H1 (cell line): Measurements from ENCODE around the gene RFX1. TPM values are rescaled to one million over a fixed set of nuclear protein-coding genes. Genes with fewer than 3 reads are reported as not detected.

Experiments used
- CTCF ChIA-PET: fragments of 300-600 bp; sonication (Branson Sonifier 250); formaldehyde crosslinking; loops from one replicate; lab custom pipeline; 2021; ENCODE audit not compliant: partially characterized antibody; lab: Charles Lee
- POLR2A ChIA-PET: fragments of 300-600 bp; sonication (Branson Sonifier 250); formaldehyde crosslinking; loops from one replicate; lab custom pipeline; 2021; ENCODE audit warnings: inconsistent platforms; ENCODE audit not compliant: partially characterized antibody; lab: Charles Lee
- DNase-seq, 2 experiments: peaks; one replicate each; pipeline versions ENCODE4 v3.0.0 to v3.0.0-alpha.2; 2010 to 2022; ENCODE audit warnings: low spot score in 2 of 2, low read depth in 1 of 2, mixed read lengths in 1 of 2
- FAIRE-seq: peaks from 2 replicates; lab custom pipeline; 2011; peaks lifted over from hg19 to GRCh38; lab: Jason Lieb, UNC
- H2AFZ ChIP-seq: 2 replicates; pipeline ENCODE4 v1.8.1; 2012; ENCODE audit warnings: low read length, inconsistent platforms
- H2AK5ac ChIP-seq: 2 replicates; pipeline ENCODE4 v1.6.1; 2013; ENCODE audit warnings: low read depth, low read length
- H2BK120ac ChIP-seq: replicated peaks from 2 replicates; pipeline ENCODE3; 2013; ENCODE audit warnings: low read depth, low read length, inconsistent platforms
- H2BK12ac ChIP-seq: 2 replicates; pipeline ENCODE4 v1.6.1; 2013; ENCODE audit warnings: low read depth, low read length
- H2BK15ac ChIP-seq: 2 replicates; pipeline ENCODE4 v1.6.1; 2013; ENCODE audit warnings: low read length
- H2BK20ac ChIP-seq: 2 replicates; pipeline ENCODE4 v1.6.1; 2013; ENCODE audit warnings: low read length
- H2BK5ac ChIP-seq: 2 replicates; pipeline ENCODE4 v1.6.1; 2013; ENCODE audit warnings: low read depth, low read length
- H3K14ac ChIP-seq: 2 replicates; pipeline ENCODE4 v1.6.1; 2013; ENCODE audit warnings: inconsistent platforms; ENCODE audit not compliant: insufficient read length
- H3K18ac ChIP-seq: 2 replicates; pipeline ENCODE4 v1.6.1; 2013; ENCODE audit warnings: low read length; ENCODE audit errors: extremely low read depth
- H3K23ac ChIP-seq: 2 replicates; pipeline ENCODE4 v1.6.1; 2013; ENCODE audit warnings: inconsistent platforms; ENCODE audit not compliant: insufficient read length
- H3K23me2 ChIP-seq: 2 replicates; pipeline ENCODE4 v1.6.1; 2013; ENCODE audit warnings: low read depth, low read length
- H3K27ac ChIP-seq: 2 replicates; pipeline ENCODE4 v1.6.1; 2011; ENCODE audit warnings: low read depth, low read length, inconsistent platforms
- H3K27me3 ChIP-seq, 4 experiments: replicated peaks in 1 of 4; 1 replicate in 1 of 4; 2 replicates in 3 of 4; pipeline versions ENCODE4 v1.6.1 to v1.8.1; 2011 to 2013; ENCODE audit warnings: low read length in 3 of 4, mild to moderate bottlenecking in 3 of 4, inconsistent platforms in 2 of 4, mixed read lengths in 2 of 4, moderate library complexity in 1 of 4; ENCODE audit not compliant: control insufficient read depth in 3 of 4, insufficient read depth in 3 of 4; ENCODE audit errors: extremely low read depth in 1 of 4
- H3K36me3 ChIP-seq, 4 experiments: 2 replicates each; pipeline versions ENCODE4 v1.6.1 to v1.8.1; 2011 to 2013; ENCODE audit warnings: mild to moderate bottlenecking in 4 of 4, low read length in 3 of 4, moderate library complexity in 2 of 4, control low read depth in 1 of 4, inconsistent platforms in 1 of 4; ENCODE audit not compliant: insufficient read depth in 4 of 4, control insufficient read depth in 2 of 4
- H3K4ac ChIP-seq: replicated peaks from 2 replicates; pipeline ENCODE3; 2013; ENCODE audit warnings: low read length, low read depth, mixed read lengths, inconsistent platforms; ENCODE audit not compliant: insufficient read length
- H3K4me1 ChIP-seq, 4 experiments: replicated peaks in 1 of 4; 1 replicate in 1 of 4; 2 replicates in 3 of 4; pipeline versions ENCODE4 v1.6.1 to v1.8.1; 2011 to 2013; ENCODE audit warnings: low read length in 3 of 4, inconsistent platforms in 2 of 4, mixed read lengths in 1 of 4; ENCODE audit not compliant: insufficient read depth in 4 of 4, control insufficient read depth in 3 of 4
- H3K4me2 ChIP-seq, 2 experiments: 2 replicates each; pipeline versions ENCODE4 v1.6.1 to v1.8.1; 2011 to 2013; ENCODE audit warnings: low read depth in 2 of 2, low read length in 2 of 2, control low read depth in 1 of 2, inconsistent platforms in 1 of 2, mild to moderate bottlenecking in 1 of 2; ENCODE audit not compliant: insufficient read depth in 1 of 2
- H3K4me3 ChIP-seq, 4 experiments: fragments of 200-600, 300-600 bp in 1 of 4; sonication (generic), shearing (Covaris generic), sonication (Bioruptor Twin) in 1 of 4; 2 replicates each; pipeline versions ENCODE4 v1.5.1 to v1.8.1; 2011 to 2016; ENCODE audit warnings: low read length in 4 of 4, low read depth in 3 of 4, control low read depth in 2 of 4, inconsistent platforms in 2 of 4, mild to moderate bottlenecking in 2 of 4, mixed read lengths in 1 of 4, moderate library complexity in 1 of 4; ENCODE audit not compliant: insufficient read depth in 2 of 4; ENCODE audit errors: extremely low read depth in 1 of 4
- H3K56ac ChIP-seq: replicated peaks from 2 replicates; pipeline ENCODE3; 2013; ENCODE audit warnings: low read depth, mild to moderate bottlenecking, mixed read lengths, low read length, inconsistent platforms; ENCODE audit not compliant: insufficient read length
- H3K79me1 ChIP-seq: 2 replicates; pipeline ENCODE4 v1.6.1; 2013; ENCODE audit warnings: low read depth, low read length, control low read depth
- H3K79me2 ChIP-seq, 2 experiments: 2 replicates each; pipeline versions ENCODE4 v1.6.1 to v1.8.1; 2012 to 2013; ENCODE audit warnings: low read length in 2 of 2, mild to moderate bottlenecking in 2 of 2, inconsistent platforms in 1 of 2; ENCODE audit not compliant: insufficient read depth in 2 of 2, control insufficient read depth in 1 of 2
- H3K9ac ChIP-seq, 4 experiments: replicated peaks in 1 of 4; 1 replicate in 1 of 4; 2 replicates in 3 of 4; pipeline versions ENCODE4 v1.6.1 to v1.8.1; 2011 to 2013; ENCODE audit warnings: low read depth in 3 of 4, low read length in 3 of 4, control low read depth in 2 of 4, mild to moderate bottlenecking in 2 of 4, moderate library complexity in 2 of 4, inconsistent platforms in 1 of 4; ENCODE audit errors: extremely low read depth in 1 of 4
- H3K9me3 ChIP-seq, 2 experiments: 2 replicates each; pipeline versions ENCODE4 v1.6.1 to v1.8.1; 2012 to 2013; ENCODE audit warnings: mild to moderate bottlenecking in 2 of 2, moderate library complexity in 2 of 2, control low read depth in 1 of 2, inconsistent platforms in 1 of 2, low read depth in 1 of 2, low read length in 1 of 2, mixed read lengths in 1 of 2; ENCODE audit not compliant: insufficient read depth in 2 of 2
- H4K20me1 ChIP-seq, 2 experiments: replicated peaks in 1 of 2; 2 replicates each; pipeline versions ENCODE3 to v1.8.1; 2011 to 2013; ENCODE audit warnings: inconsistent platforms in 2 of 2, low read length in 2 of 2, mild to moderate bottlenecking in 1 of 2; ENCODE audit not compliant: insufficient read depth in 2 of 2, control insufficient read depth in 1 of 2
- H4K5ac ChIP-seq: 2 replicates; pipeline ENCODE4 v1.6.1; 2013; ENCODE audit warnings: low read length, low read depth, mixed read lengths, inconsistent platforms; ENCODE audit not compliant: insufficient read length
- H4K8ac ChIP-seq: 2 replicates; pipeline ENCODE4 v1.8.0; 2013; ENCODE audit warnings: mild to moderate bottlenecking, moderate library complexity, low read length, inconsistent platforms; ENCODE audit not compliant: insufficient read depth; ENCODE audit errors: extremely low read depth
- H4K91ac ChIP-seq: replicated peaks from 2 replicates; pipeline ENCODE3; 2013; ENCODE audit warnings: low read length, mixed read lengths, inconsistent platforms; ENCODE audit not compliant: insufficient read length
- CBX5 ChIP-seq: fragments of 300-800, 300-1000 bp; sonication (generic); IDR thresholded peaks from 2 replicates; pipeline ENCODE4 v1.7.1; 2016; ENCODE audit warnings: antibody characterized with exemption, low read length, low read depth
- EGR1 ChIP-seq: IDR thresholded peaks from 2 replicates; pipeline ENCODE4 v1.6.1; 2011; ENCODE audit warnings: low read depth, low read length, borderline replicate concordance
- POU5F1 ChIP-seq: IDR thresholded peaks from 2 replicates; pipeline ENCODE4 v1.6.1; 2011; ENCODE audit warnings: low read depth, mild to moderate bottlenecking, low read length, moderate library complexity
- RNF2 ChIP-seq: fragments of 200-900, 300-1000 bp; sonication (generic); IDR thresholded peaks from 2 replicates; pipeline ENCODE4 v1.7.1; 2016; ENCODE audit warnings: borderline replicate concordance, low read depth, mild to moderate bottlenecking, antibody characterized with exemption, low read length; ENCODE audit not compliant: poor library complexity, severe bottlenecking; ENCODE audit errors: missing control alignments
- SIX5 ChIP-seq: IDR thresholded peaks from 2 replicates; pipeline ENCODE4 v1.6.1; 2011; ENCODE audit warnings: mild to moderate bottlenecking, low read depth, low read length
- TBP ChIP-seq: IDR thresholded peaks from 2 replicates; pipeline ENCODE4 v1.6.1; 2011; ENCODE audit warnings: low read depth, low read length, improper control_type of control experiment
- WGBS, 2 experiments: shearing (Covaris generic) in 1 of 2; methylation state at CpG; one replicate each; pipeline versions ENCODE4 v1.1.6 to v1.1.7; 2013 to 2015; ENCODE audit warnings: low lambda C conversion rate in 2 of 2, mixed read lengths in 2 of 2, inconsistent platforms in 1 of 2, low coverage in 1 of 2, missing lambda C conversion rate in 1 of 2; ENCODE audit not compliant: insufficient replicate concordance in 2 of 2, insufficient coverage in 1 of 2, insufficient read length in 1 of 2; ENCODE audit errors: extremely low coverage in 1 of 2, missing lambda C conversion rate in 1 of 2; 5-methylcytosine and 5-hydroxymethylcytosine counted together
- polyA plus RNA-seq, 7 experiments: library from polyadenylated mRNA; depleted of rRNA in 3 of 7; stranded (reverse) in 5 of 7; unstranded in 2 of 7; fragments of >200 nt in 5 of 7; fragments of 200-250 nt in 2 of 7; gene quantifications; 1 replicate in 5 of 7; 2 replicates in 1 of 7; 4 replicates in 1 of 7; pipeline versions ENCODE4 v1.2.1 to v1.2.3, GENCODE V29; 2011 to 2013; ENCODE audit warnings: missing spikeins in 2 of 7, mixed read lengths in 2 of 7
- total RNA-seq: library from RNA; stranded (reverse); fragmentation: NEBNext Ultra II Directional; extraction: Animal tissue kit (Norgen Biotek cat#: 25700); gene quantifications from 2 replicates; pipeline ENCODE4 v1.2.1, GENCODE V29; 2021

Gene RFX1
- total and polyA plus RNA-seq, 2 of the 8 experiments (the other 6 are each of a cell fraction or from before 2014, with no cell fraction given): 4.9 to 17.0 TPM

- Histone ChIP-seq H3K14ac (no peak overlapping the region), H3K79me2 (no peaks in the 10 kb centered on the region), H3K4me3 (no peak overlapping the region), H3K23ac (no peak overlapping the region), H4K91ac (no peak overlapping the region), H2BK5ac (no peak overlapping the region), H3K27ac (no peak overlapping the region), H3K36me3 (no peaks in the 10 kb centered on the region), H4K5ac (no peak overlapping the region), H2AK5ac (no peak overlapping the region), H3K9ac (no peak overlapping the region), H3K4ac (no peak overlapping the region), H3K56ac (no peak overlapping the region), H3K79me1 (no peaks in the 10 kb centered on the region), H4K8ac (no peak overlapping the region), H3K9me3 (no peaks in the 10 kb centered on the region; a peak in 1 of 4 replicates), H3K18ac (no peak overlapping the region), H3K4me2 (no peak overlapping the region), H3K23me2 (peaks cover 12% of the 10 kb centered on the region; the same call in 1 of the 2 replicates), H3K27me3 (peaks cover 5 to 19% (median 14%) of the 10 kb centered on the region in 4 experiments), H3K4me1 (peaks cover 0 to 8% (median 2%) of the 10 kb centered on the region in 4 experiments; a peak in 4 of 7 replicates), H4K20me1 (peaks cover 0 to 2% of the 10 kb centered on the region in 2 experiments), H2BK20ac (no peak overlapping the region), H2AFZ (no peak overlapping the region), H2BK15ac (no peak overlapping the region), H2BK120ac (no peak overlapping the region), H2BK12ac (no peak overlapping the region)
- ChIA-PET CTCF (interaction anchor here (0.6 to 2.8 kb wide), 7 partner anchors 8 to 175 kb away, joined by 3 to 25 read pairs (median 4); partner anchors contain the start of gene MISP3), POLR2A (interaction anchor here (1.3 to 1.9 kb wide), 2 partner anchors 19 to 173 kb away, joined by 3 to 6 read pairs; no protein-coding TSS in a partner anchor)
- WGBS, 2 experiments: 89% methylated on average over 2 of the region's 3 CpGs; no CpG with 5 or more reads in 1 of the 2 experiments
- DNase-seq: no peak
- TF ChIP-seq RNF2 (no peak), TBP (no peak), POU5F1 (no peak), SIX5 (no peak), CBX5 (no peak), EGR1 (no peak)
- FAIRE-seq: no peak
Measured at GRCh38 chr19:14055396-14055795, 49.3 kb upstream of the RFX1 start.
